ENCODE measurements around the gene PSG11. TPM values are rescaled to one million over a fixed set of nuclear protein-coding genes. Genes with fewer than 3 reads are reported as not detected.
"Not testable (repeated sequence)": the region's sequence is repeated elsewhere in the genome, so short reads cannot be mapped to it uniquely, and the experiment has no call there.

PSG11 gene
- total and polyA plus RNA-seq, 4 donors = not detected

- intact Hi-C loops (cut with DNase I); H3K4me1 ChIP-seq (ENCODE audit: control insufficient read depth in 1 of 2, insufficient read depth in 2 of 2, low read length in 2 of 2); H3K27me3 ChIP-seq (ENCODE audit: control insufficient read depth in 1 of 2, insufficient read depth in 2 of 2, low read length in 1 of 2); ATAC-seq (ENCODE audit: low FRiP score); H3K9me3 ChIP-seq (ENCODE audit: control insufficient read depth, low read length); DNase-seq; H3K36me3 ChIP-seq (ENCODE audit: control insufficient read depth in 1 of 2, insufficient read depth in 2 of 2, low read length in 1 of 2); H3K27ac ChIP-seq (ENCODE audit: low read depth in 1 of 2, low read length in 2 of 2); H3K4me3 ChIP-seq (ENCODE audit: low read length in 2 of 2): not testable (repeated sequence)
- 47 to 80% methylated on average over 1 of the region's 1 CpG for WGBS, 2 donors
Observed at GRCh38 chr19:43003634-43004033, 22.6 kb downstream of the PSG11 start.

DNA sequence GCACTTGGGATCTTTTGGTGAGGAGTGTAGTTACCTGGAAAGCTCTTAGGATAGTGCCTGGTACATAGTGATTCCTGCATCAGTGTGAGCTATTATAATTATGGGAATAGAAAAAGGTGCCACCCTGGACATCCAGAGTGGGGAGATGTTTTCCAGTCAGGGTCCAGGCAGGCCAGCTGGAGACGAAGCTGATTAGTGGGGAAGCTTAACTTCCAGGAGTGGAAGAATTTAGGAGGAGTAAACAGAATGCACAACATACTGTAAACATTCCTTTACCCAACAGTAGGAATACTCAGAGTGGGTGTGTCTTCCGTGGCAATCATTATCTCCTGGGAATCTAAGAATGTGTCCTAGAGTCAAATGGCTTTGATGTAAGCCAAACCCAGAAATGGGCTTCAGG is 23.3 kb downstream of the PSG11 start:
- ATAC-seq (ENCODE audit: low FRiP score); DNase-seq; H3K4me1 ChIP-seq (ENCODE audit: control insufficient read depth in 1 of 2, insufficient read depth in 2 of 2, low read length in 2 of 2); H3K27me3 ChIP-seq (ENCODE audit: control insufficient read depth in 1 of 2, insufficient read depth in 2 of 2, low read length in 1 of 2); intact Hi-C loops (cut with DNase I); H3K36me3 ChIP-seq (ENCODE audit: control insufficient read depth in 1 of 2, insufficient read depth in 2 of 2, low read length in 1 of 2); H3K9me3 ChIP-seq (ENCODE audit: control insufficient read depth, low read length); H3K27ac ChIP-seq (ENCODE audit: low read depth in 1 of 2, low read length in 2 of 2); H3K4me3 ChIP-seq (ENCODE audit: low read length in 2 of 2): not testable (repeated sequence)
- WGBS, 2 donors = 47 to 49% methylated on average over 2 of the region's 2 CpGs

DNA sequence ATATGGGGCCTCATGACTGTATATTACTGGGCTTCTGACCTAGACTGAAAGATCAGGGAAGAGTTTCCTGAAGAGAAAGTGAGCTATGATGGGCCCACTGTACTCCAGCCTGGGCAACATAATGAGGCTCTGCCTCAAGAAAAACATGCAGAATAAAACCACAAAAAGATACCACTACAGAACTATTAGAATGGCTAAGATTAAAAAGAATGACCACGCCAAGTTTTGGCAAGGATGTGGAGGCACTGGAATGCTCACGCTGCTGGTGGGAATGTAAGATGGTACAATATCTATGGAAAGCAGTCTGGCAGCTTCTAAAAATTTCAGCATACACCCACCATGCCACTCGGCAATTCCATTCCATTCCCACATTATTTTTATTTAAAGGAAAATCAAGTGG is 30.1 kb downstream of the PSG11 start:
- 81 to 86% methylated on average over 3 of the region's 3 CpGs for WGBS, 2 donors
- H3K36me3 ChIP-seq (ENCODE audit: control insufficient read depth in 1 of 2, insufficient read depth in 2 of 2, low read length in 1 of 2); H3K4me3 ChIP-seq (ENCODE audit: low read length in 2 of 2); intact Hi-C loops (cut with DNase I); ATAC-seq (ENCODE audit: low FRiP score); H3K27ac ChIP-seq (ENCODE audit: low read depth in 1 of 2, low read length in 2 of 2); H3K9me3 ChIP-seq (ENCODE audit: control insufficient read depth, low read length); H3K4me1 ChIP-seq (ENCODE audit: control insufficient read depth in 1 of 2, insufficient read depth in 2 of 2, low read length in 2 of 2); DNase-seq; H3K27me3 ChIP-seq (ENCODE audit: control insufficient read depth in 1 of 2, insufficient read depth in 2 of 2, low read length in 1 of 2): not testable (repeated sequence)

- whole genome bisulfite sequencing, 2 donors = 76 to 77% methylated on average over 10 of the region's 10 CpGs
- H3K9me3 ChIP-seq (ENCODE audit: control insufficient read depth, low read length); ATAC-seq (ENCODE audit: low FRiP score); H3K27ac ChIP-seq (ENCODE audit: low read depth in 1 of 2, low read length in 2 of 2); H3K4me1 ChIP-seq (ENCODE audit: control insufficient read depth in 1 of 2, insufficient read depth in 2 of 2, low read length in 2 of 2); H3K36me3 ChIP-seq (ENCODE audit: control insufficient read depth in 1 of 2, insufficient read depth in 2 of 2, low read length in 1 of 2); H3K27me3 ChIP-seq (ENCODE audit: control insufficient read depth in 1 of 2, insufficient read depth in 2 of 2, low read length in 1 of 2); DNase-seq; intact Hi-C loops (cut with DNase I); H3K4me3 ChIP-seq (ENCODE audit: low read length in 2 of 2): not testable (repeated sequence)
Observed at GRCh38 chr19:42992029-42992604, 34.2 kb downstream of the PSG11 start.

DNA sequence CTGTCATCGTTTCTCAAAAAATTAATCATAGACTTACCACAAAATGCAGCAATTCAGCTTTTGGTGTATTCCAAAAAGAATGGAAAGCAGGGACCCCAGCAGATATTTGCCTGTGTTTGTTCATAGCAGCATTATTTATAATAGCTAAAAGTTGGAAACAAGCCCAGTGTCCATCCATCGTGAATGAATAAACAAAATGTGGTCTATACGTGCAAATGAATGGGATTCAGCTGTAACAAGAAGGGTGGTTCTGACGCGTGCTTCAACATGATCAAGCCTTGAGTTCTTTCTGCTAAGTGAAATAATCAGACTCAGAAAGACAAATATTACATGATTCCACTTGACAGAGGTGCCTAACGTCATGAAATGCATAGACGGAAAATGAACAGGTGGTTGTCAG is 36.4 kb downstream of the PSG11 start:
- H3K4me1 ChIP-seq (ENCODE audit: control insufficient read depth in 1 of 2, insufficient read depth in 2 of 2, low read length in 2 of 2) = no peaks in the 10 kb centered on the region
- no peak for ATAC-seq (ENCODE audit: low FRiP score)
- H3K9me3 ChIP-seq (ENCODE audit: control insufficient read depth, low read length) = no peaks in the 10 kb centered on the region
- H3K27ac ChIP-seq (ENCODE audit: low read depth in 1 of 2, low read length in 2 of 2) = no peak overlapping the region
- WGBS, 2 donors = 39 to 74% methylated on average over 7 of the region's 7 CpGs
- no peak overlapping the region for H3K4me3 ChIP-seq (ENCODE audit: low read length in 2 of 2)
- intact Hi-C loops (cut with DNase I) = no loop called here
- H3K36me3 ChIP-seq (ENCODE audit: control insufficient read depth in 1 of 2, insufficient read depth in 2 of 2, low read length in 1 of 2) = no peaks in the 10 kb centered on the region
- H3K27me3 ChIP-seq (ENCODE audit: control insufficient read depth in 1 of 2, insufficient read depth in 2 of 2, low read length in 1 of 2) = no peaks in the 10 kb centered on the region
- DNase-seq = no peak

- H3K27ac ChIP-seq (ENCODE audit: low read depth in 1 of 2, low read length in 2 of 2); H3K36me3 ChIP-seq (ENCODE audit: control insufficient read depth in 1 of 2, insufficient read depth in 2 of 2, low read length in 1 of 2); intact Hi-C loops (cut with DNase I); H3K4me3 ChIP-seq (ENCODE audit: low read length in 2 of 2); H3K4me1 ChIP-seq (ENCODE audit: control insufficient read depth in 1 of 2, insufficient read depth in 2 of 2, low read length in 2 of 2); H3K9me3 ChIP-seq (ENCODE audit: control insufficient read depth, low read length); DNase-seq; ATAC-seq (ENCODE audit: low FRiP score); H3K27me3 ChIP-seq (ENCODE audit: control insufficient read depth in 1 of 2, insufficient read depth in 2 of 2, low read length in 1 of 2): not testable (repeated sequence)
- 68 to 70% methylated on average over 4 of the region's 4 CpGs for WGBS, 2 donors
Observed at GRCh38 chr19:42989186-42989585, 37.1 kb downstream of the PSG11 start.

DNA sequence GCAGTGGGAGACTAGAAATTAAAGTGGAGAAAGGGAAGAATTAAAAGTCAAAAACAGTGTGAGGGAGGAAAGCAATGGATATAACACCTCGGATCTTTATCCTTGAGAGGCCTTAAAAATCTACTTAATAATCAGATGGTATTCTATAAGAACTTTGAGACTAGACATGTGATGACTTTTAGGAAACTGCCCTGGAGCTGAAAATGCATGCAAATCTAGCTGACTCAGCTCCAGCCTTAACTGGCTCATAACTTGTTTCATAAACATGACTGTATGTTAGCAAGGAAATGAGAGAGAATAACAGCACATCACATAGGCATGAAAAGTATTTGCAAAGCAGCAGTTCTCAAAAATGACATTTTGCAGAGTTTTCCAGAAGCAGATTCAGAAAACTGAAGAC is 38.1 kb downstream of the PSG11 start:
- ATAC-seq (ENCODE audit: low FRiP score); H3K27ac ChIP-seq (ENCODE audit: low read depth in 1 of 2, low read length in 2 of 2); H3K9me3 ChIP-seq (ENCODE audit: control insufficient read depth, low read length); DNase-seq; H3K27me3 ChIP-seq (ENCODE audit: control insufficient read depth in 1 of 2, insufficient read depth in 2 of 2, low read length in 1 of 2); H3K4me1 ChIP-seq (ENCODE audit: control insufficient read depth in 1 of 2, insufficient read depth in 2 of 2, low read length in 2 of 2); H3K4me3 ChIP-seq (ENCODE audit: low read length in 2 of 2); intact Hi-C loops (cut with DNase I); H3K36me3 ChIP-seq (ENCODE audit: control insufficient read depth in 1 of 2, insufficient read depth in 2 of 2, low read length in 1 of 2): not testable (repeated sequence)
- 32 to 60% methylated on average over 1 of the region's 1 CpG for WGBS, 2 donors

GRCh38 chr19:42985588-42985987 is 40.7 kb downstream of the PSG11 start:
- Histone ChIP-seq H3K27ac (ENCODE audit: low read depth in 1 of 2, low read length in 2 of 2) (no peak overlapping the region), H3K9me3 (ENCODE audit: control insufficient read depth, low read length) (no peaks in the 10 kb centered on the region)
- no peak for DNase-seq

GRCh38 chr19:42982111-42982510 is 44.2 kb downstream of the PSG11 start:
- H3K9me3 ChIP-seq (ENCODE audit: control insufficient read depth, low read length); H3K27me3 ChIP-seq (ENCODE audit: control insufficient read depth in 1 of 2, insufficient read depth in 2 of 2, low read length in 1 of 2); H3K27ac ChIP-seq (ENCODE audit: low read depth in 1 of 2, low read length in 2 of 2); intact Hi-C loops (cut with DNase I); ATAC-seq (ENCODE audit: low FRiP score); H3K4me1 ChIP-seq (ENCODE audit: control insufficient read depth in 1 of 2, insufficient read depth in 2 of 2, low read length in 2 of 2); DNase-seq; H3K4me3 ChIP-seq (ENCODE audit: low read length in 2 of 2); H3K36me3 ChIP-seq (ENCODE audit: control insufficient read depth in 1 of 2, insufficient read depth in 2 of 2, low read length in 1 of 2): not testable (repeated sequence)

More at GRCh38 chr19:42985588-42985987, 40.7 kb downstream of the PSG11 start:
- intact Hi-C loops (cut with DNase I) = no loop called here
- no peak for ATAC-seq (ENCODE audit: low FRiP score)
- no peaks in the 10 kb centered on the region for H3K4me1 ChIP-seq (ENCODE audit: control insufficient read depth in 1 of 2, insufficient read depth in 2 of 2, low read length in 2 of 2)
- WGBS, 2 donors = 46 to 52% methylated on average over 4 of the region's 4 CpGs
- H3K4me3 ChIP-seq (ENCODE audit: low read length in 2 of 2) = no peak overlapping the region
- H3K36me3 ChIP-seq (ENCODE audit: control insufficient read depth in 1 of 2, insufficient read depth in 2 of 2, low read length in 1 of 2) = no peaks in the 10 kb centered on the region
- no peaks in the 10 kb centered on the region for H3K27me3 ChIP-seq (ENCODE audit: control insufficient read depth in 1 of 2, insufficient read depth in 2 of 2, low read length in 1 of 2)
